HEK293 (cell line): Measurements from ENCODE around the gene NMT2.
A peak's percentile ranks its signal among the peaks of the same experiment; 100 is the strongest.
"Not testable (repeated sequence)": the region's sequence is repeated elsewhere in the genome, so short reads cannot be mapped to it uniquely, and the experiment has no call there.

Experiments
- CTCF ChIA-PET: fragments of 350-600 bp; formaldehyde crosslinking; extraction: SDS; loops from one replicate; lab custom pipeline; 2021; ENCODE audit warnings: antibody characterized with exemption; lab: Yijun Ruan, JAX
- POLR2A ChIA-PET: fragments of 300-600 bp; formaldehyde crosslinking; extraction: SDS; loops from one replicate; lab custom pipeline; 2020; ENCODE audit warnings: antibody characterized with exemption, inconsistent platforms; lab: Yijun Ruan, JAX
- H3K27ac ChIP-seq: fragments of 200-500 bp; sonication (Bioruptor generic); 2 replicates; pipeline ENCODE4 v1.5.1; 2014; ENCODE audit warnings: low read depth, low read length, control low read depth, inconsistent platforms; ENCODE audit errors: extremely low read depth
- H3K36me3 ChIP-seq, 2 experiments: fragments of 200-500 bp in 1 of 2; sonication (Bioruptor generic) in 1 of 2; 1 replicate in 1 of 2; 2 replicates in 1 of 2; pipeline ENCODE4 v1.5.1; 2014 to 2017; ENCODE audit warnings: inconsistent platforms in 2 of 2, low read length in 2 of 2; ENCODE audit not compliant: control insufficient read depth in 2 of 2, insufficient read depth in 1 of 2
- H3K4me1 ChIP-seq: fragments of 200-500 bp; sonication (Bioruptor generic); 2 replicates; pipeline ENCODE4 v1.5.1; 2014; ENCODE audit warnings: mild to moderate bottlenecking, low read length, inconsistent platforms; ENCODE audit not compliant: control insufficient read depth, insufficient read depth
- H3K4me3 ChIP-seq: 2 replicates; pipeline ENCODE4 v1.5.1; 2011; ENCODE audit warnings: low read depth, mild to moderate bottlenecking, control low read depth, low read length, moderate library complexity
- H3K9me3 ChIP-seq: fragments of 200-500 bp; sonication (Bioruptor generic); 2 replicates; pipeline ENCODE4 v1.5.1; 2014; ENCODE audit warnings: low read depth, low read length, inconsistent platforms; ENCODE audit not compliant: control insufficient read depth, insufficient read depth
- PRDM10 ChIP-seq: fragments of 450-650 bp; formaldehyde crosslinking; IDR thresholded peaks from 2 replicates; pipeline ENCODE4 v1.5.1; 2016; ENCODE audit warnings: missing biosample characterization, missing genetic modification characterization
- SP2 ChIP-seq: fragments of 450-650 bp; formaldehyde crosslinking; IDR thresholded peaks from 2 replicates; pipeline ENCODE4 v1.5.1; 2016; ENCODE audit warnings: missing biosample characterization, missing genetic modification characterization
- ZNF10 ChIP-seq: fragments of 450-650 bp; formaldehyde crosslinking; IDR thresholded peaks from 2 replicates; pipeline ENCODE4 v1.5.1; 2017; ENCODE audit warnings: missing biosample characterization, missing genetic modification characterization
- ZNF280D ChIP-seq: fragments of 450-650 bp; formaldehyde crosslinking; IDR thresholded peaks from 2 replicates; pipeline ENCODE4 v1.5.1; 2016; ENCODE audit warnings: missing biosample characterization, missing genetic modification characterization
- ZNF404 ChIP-seq: fragments of 450-650 bp; formaldehyde crosslinking; IDR thresholded peaks from 2 replicates; pipeline ENCODE4 v1.5.1; 2017; ENCODE audit warnings: missing biosample characterization, missing genetic modification characterization
- ZNF449 ChIP-seq: fragments of 450-650 bp; formaldehyde crosslinking; IDR thresholded peaks from 2 replicates; pipeline ENCODE4 v1.5.1; 2017; ENCODE audit warnings: missing biosample characterization, mild to moderate bottlenecking, missing genetic modification characterization, moderate library complexity
- ZNF701 ChIP-seq: fragments of 450-650 bp; formaldehyde crosslinking; IDR thresholded peaks from 2 replicates; pipeline ENCODE4 v1.5.1; 2016; ENCODE audit warnings: missing biosample characterization, missing genetic modification characterization
- TF ChIP-seq, protein P1 (sequence below): fragments of 450-650 bp; formaldehyde crosslinking; IDR thresholded peaks from 2 replicates; pipeline ENCODE4 v1.5.0; 2017; ENCODE audit warnings: missing biosample characterization, missing genetic modification characterization, borderline replicate concordance
- TF ChIP-seq, protein P2 (sequence below): fragments of 450-650 bp; formaldehyde crosslinking; IDR thresholded peaks from 2 replicates; pipeline ENCODE4 v1.5.1; 2017; ENCODE audit warnings: missing biosample characterization, missing genetic modification characterization

NMT2 gene

DNA sequence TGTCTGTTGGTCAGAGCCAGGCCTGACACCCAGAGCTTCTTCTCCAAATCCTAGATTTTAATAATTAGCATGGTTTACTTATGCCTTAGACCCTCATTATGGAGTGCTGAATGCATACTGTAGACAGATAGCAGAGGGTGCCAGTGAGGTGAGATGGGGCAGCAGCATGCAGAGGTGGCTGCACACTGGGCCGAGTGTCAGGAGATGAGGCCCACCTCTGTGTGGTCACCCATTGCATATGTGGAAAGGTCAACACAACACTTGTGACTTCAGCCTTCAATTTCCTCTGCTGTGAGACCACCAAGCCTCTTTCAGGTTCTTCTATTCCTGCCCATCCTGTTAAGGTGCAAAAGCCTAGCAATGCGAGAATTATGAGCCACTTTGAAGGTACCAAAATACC, 39.7 kb upstream of the NMT2 start:
- H3K9me3 ChIP-seq: no peaks in the 10 kb centered on the region
- H3K4me3 ChIP-seq: no peak overlapping the region
- H3K27ac ChIP-seq: no peak overlapping the region
- no peaks in the 10 kb centered on the region for H3K4me1 ChIP-seq
- TF ChIP-seq, protein P1, sequence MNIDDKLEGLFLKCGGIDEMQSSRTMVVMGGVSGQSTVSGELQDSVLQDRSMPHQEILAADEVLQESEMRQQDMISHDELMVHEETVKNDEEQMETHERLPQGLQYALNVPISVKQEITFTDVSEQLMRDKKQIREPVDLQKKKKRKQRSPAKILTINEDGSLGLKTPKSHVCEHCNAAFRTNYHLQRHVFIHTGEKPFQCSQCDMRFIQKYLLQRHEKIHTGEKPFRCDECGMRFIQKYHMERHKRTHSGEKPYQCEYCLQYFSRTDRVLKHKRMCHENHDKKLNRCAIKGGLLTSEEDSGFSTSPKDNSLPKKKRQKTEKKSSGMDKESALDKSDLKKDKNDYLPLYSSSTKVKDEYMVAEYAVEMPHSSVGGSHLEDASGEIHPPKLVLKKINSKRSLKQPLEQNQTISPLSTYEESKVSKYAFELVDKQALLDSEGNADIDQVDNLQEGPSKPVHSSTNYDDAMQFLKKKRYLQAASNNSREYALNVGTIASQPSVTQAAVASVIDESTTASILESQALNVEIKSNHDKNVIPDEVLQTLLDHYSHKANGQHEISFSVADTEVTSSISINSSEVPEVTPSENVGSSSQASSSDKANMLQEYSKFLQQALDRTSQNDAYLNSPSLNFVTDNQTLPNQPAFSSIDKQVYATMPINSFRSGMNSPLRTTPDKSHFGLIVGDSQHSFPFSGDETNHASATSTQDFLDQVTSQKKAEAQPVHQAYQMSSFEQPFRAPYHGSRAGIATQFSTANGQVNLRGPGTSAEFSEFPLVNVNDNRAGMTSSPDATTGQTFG (tag by site-specific recombination): no peak
- TF ChIP-seq ZNF404 (tag by site-specific recombination) (no peak), SP2 (tag by site-specific recombination) (no peak), ZNF701 (tag by site-specific recombination) (no peak), ZNF449 (no peak), ZNF280D (no peak)
- TF ChIP-seq, protein P2, sequence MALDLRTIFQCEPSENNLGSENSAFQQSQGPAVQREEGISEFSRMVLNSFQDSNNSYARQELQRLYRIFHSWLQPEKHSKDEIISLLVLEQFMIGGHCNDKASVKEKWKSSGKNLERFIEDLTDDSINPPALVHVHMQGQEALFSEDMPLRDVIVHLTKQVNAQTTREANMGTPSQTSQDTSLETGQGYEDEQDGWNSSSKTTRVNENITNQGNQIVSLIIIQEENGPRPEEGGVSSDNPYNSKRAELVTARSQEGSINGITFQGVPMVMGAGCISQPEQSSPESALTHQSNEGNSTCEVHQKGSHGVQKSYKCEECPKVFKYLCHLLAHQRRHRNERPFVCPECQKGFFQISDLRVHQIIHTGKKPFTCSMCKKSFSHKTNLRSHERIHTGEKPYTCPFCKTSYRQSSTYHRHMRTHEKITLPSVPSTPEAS: no peak
- H3K36me3 ChIP-seq: peaks cover 0 to 16% of the 10 kb centered on the region in 2 experiments; a peak in 1 of 3 replicates
- POLR2A ChIA-PET: no interaction called here
- CTCF ChIA-PET: interaction anchor here (0.6 kb wide), 1 partner anchor 327 kb away, joined by 3 read pairs; no protein-coding TSS in a partner anchor

DNA sequence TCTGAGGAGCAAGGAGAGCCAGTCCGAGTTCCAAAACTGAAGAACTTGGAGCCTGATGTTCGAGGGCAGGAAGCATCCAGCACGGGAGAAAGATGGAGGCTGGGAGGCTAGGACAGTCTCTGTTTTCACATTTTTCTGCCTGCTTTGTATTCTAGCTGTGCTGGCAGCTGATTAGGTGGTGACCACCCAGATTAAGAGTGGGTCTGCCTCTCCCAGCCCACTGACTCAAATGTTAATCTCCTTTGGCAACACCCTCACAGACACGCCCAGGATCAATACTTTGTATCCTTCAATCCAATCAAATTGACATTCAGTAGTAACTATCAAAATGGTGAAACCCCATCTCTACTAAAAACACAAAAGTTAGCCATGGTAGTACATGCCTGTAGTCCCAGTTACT, 38.9 kb upstream of the NMT2 start:
- H3K4me1 ChIP-seq, H3K4me3 ChIP-seq, H3K27ac ChIP-seq, H3K36me3 ChIP-seq, POLR2A ChIA-PET, H3K9me3 ChIP-seq: not testable (repeated sequence)
- TF ChIP-seq ZNF10 (tag by site-specific recombination): peak; percentile 57; the same call in 1 of the 2 replicates
- CTCF ChIA-PET: interaction anchor here (0.6 kb wide), 1 partner anchor 327 kb away, joined by 3 read pairs; no protein-coding TSS in a partner anchor

DNA sequence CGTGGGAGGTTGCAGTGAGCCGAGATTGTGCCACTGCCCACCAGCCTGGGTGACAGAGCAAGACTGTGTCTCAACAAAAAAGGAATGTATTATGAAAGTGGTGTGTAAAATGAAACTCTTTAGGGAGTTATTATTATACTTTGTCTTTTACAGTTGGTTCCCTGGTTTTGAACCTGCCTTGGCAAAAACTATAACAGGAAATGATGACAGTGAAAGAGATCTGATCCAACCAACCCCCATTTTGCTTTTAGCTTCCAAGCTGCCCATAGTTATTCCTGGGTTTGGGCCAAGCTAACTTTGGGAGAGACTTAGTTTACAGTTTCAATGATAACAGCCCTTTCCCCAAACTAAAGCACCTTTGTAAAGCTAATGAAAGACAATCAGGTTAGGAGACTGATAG, 34.1 kb upstream of the NMT2 start:
- H3K9me3 ChIP-seq: no peaks in the 10 kb centered on the region
- POLR2A ChIA-PET: no interaction called here
- no peaks in the 10 kb centered on the region for H3K36me3 ChIP-seq
- H3K4me1 ChIP-seq: no peaks in the 10 kb centered on the region
- H3K4me3 ChIP-seq: no peak overlapping the region
- no peak overlapping the region for H3K27ac ChIP-seq
- peak; percentile 59 for TF ChIP-seq PRDM10 (tag by site-specific recombination)
- TF ChIP-seq, protein P2: no peak
- CTCF ChIA-PET: interaction anchor here (1.1 kb wide), 1 partner anchor 8 kb away, joined by 3 read pairs; no protein-coding TSS in a partner anchor

GRCh38 chr10:15202301-15202621, 33.8 kb upstream of the NMT2 start:
- CTCF ChIA-PET: interaction anchor here (0.7 to 1.9 kb wide), 3 partner anchors 8 to 44 kb away, joined by 3 to 6 read pairs (median 4); no protein-coding TSS in a partner anchor
- H3K4me3 ChIP-seq, H3K36me3 ChIP-seq, POLR2A ChIA-PET, H3K4me1 ChIP-seq, H3K9me3 ChIP-seq, H3K27ac ChIP-seq: not testable (repeated sequence)
